Amniotic epithelial cell (primary cell): ENCODE measurements around the gene THBS4.
A peak's percentile ranks its signal among the peaks of the same experiment; 100 is the strongest.

Source experiments
- DNase-seq: peaks from one replicate; pipeline ENCODE4 v3.0.0-alpha.2; 2010; ENCODE audit warnings: low read depth

The THBS4 gene

DNA sequence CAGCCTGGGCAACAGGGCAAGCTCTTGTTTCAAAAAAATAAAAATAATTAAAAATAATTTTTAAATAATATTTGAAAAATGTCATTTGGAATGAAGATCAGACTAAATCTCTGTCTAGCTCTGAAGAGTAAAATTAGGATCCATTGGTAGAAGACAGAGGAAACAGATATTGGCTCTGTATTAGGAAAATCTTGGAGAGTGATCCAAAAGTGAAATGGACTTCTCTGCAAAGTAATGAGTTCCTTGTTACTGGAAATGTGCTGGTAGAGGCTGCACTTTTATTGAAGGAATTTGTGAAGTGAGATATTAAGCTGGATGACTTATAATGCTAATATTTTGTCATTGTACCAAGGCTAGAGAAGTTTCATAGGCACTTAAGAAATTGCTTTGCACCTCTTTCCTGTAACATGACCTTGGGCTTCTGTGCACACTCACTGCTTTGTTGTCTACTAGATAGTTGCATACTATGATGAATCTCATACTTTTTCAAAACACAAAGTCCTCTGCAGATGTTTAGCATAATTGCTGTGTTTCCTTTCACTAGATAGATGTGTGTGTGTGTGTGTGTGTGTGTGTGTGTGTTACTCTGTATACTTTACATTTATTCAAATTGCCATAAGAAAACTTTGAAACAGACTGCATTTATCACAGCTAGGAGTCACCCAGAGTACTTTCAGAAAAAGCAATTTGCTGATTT lies 13.1 kb downstream of the THBS4 start:
- peak; percentile 13 for DNase-seq

DNA sequence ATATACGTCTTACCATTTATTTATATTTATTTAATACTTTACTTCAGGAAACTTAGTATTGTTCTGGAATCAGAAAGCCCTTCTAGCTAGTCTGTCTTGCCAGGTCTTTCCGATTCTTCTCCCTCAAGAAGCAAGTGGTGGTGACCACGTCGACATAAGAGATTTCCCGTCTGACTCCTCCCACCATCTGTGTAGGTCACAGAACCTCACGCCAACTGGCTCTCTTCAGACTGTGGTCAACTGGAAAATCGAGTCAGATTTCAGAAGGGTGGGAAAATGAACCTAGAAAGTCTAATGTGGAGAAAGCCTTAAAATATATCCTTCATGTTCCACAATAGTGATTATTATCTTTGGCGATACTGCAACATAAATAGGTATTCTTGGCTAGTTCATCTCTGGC lies 17.3 kb downstream of the THBS4 start:
- DNase-seq = no peak

DNA sequence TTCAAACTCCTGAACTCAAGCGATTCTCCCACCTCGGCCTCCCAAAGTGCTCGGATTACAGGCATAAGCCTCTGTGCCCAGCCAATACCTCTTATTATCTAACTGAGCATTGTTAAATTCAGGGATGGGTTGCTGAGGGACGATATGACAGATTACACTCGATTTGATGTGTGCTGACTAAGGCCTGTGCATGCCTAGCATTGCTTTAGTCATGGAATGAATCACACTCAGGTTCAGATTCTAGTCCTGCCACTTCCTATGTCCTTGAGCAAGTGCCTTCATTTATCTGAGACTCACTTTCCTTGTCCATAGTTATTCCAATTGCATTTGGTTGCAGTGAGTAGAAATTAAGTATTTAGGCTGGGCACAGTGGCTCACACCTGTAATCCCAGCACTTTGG lies 19.5 kb downstream of the THBS4 start:
- DNase-seq = peak; percentile 25

DNA sequence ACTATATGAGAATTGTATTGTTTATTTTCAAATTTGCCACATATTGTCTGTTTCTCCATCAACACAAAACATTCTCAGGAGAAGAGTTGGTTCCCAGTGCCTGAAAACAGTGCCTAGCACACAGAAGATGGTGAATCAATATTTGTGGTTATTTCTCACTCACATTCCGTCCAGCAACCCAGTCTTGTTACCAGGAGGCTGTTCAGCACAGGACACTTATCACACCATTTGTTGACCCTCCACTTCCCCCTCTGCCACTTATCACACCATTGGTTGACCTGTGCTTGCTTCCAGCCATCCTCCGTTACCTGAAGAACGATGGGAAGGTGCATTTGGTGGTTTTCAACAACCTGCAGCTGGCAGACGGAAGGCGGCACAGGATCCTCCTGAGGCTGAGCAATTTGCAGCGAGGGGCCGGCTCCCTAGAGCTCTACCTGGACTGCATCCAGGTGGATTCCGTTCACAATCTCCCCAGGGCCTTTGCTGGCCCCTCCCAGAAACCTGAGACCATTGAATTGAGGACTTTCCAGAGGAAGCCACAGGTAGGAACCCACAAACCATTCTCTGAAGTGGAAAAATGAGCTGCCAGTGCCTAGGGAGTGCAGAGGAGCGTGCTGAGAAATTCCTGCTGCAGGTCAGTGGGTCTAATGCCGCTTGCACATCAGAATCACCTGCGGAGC lies 20.5 kb downstream of the THBS4 start:
- no peak for DNase-seq

DNA sequence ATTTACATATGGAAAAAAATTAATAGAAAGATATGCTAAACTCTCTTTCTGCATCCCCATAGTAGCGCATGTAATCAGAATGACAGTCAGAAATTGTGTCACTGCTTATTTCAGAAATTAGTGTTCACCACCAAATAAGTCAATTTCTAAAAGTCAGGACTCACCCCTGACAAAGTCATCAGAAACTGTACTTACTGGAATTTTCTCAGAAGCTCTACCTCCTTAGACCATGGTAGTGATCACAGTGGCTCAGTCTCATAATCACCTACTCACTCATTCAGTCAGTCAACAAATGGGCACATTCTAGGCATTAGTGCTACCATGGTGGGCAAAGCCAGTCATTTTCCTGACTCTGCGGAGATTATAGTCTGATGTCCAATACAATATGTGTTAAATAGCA lies 22.0 kb downstream of the THBS4 start:
- DNase-seq = no peak

DNA sequence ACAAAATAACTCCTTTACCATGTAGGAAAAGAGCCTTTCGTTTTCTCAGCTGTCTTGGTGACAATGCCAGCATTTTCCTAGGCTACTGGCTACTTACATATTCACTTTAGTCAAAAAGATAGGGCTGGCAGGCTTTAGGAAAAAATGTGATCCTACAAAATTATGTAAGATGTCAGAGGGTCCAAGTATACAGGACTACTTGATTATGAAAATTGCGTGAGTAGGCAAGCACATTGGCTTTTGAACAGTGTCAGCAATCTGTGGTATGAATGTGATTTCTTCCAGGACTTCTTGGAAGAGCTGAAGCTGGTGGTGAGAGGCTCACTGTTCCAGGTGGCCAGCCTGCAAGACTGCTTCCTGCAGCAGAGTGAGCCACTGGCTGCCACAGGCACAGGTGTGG lies 22.8 kb downstream of the THBS4 start:
- DNase-seq = no peak

DNA sequence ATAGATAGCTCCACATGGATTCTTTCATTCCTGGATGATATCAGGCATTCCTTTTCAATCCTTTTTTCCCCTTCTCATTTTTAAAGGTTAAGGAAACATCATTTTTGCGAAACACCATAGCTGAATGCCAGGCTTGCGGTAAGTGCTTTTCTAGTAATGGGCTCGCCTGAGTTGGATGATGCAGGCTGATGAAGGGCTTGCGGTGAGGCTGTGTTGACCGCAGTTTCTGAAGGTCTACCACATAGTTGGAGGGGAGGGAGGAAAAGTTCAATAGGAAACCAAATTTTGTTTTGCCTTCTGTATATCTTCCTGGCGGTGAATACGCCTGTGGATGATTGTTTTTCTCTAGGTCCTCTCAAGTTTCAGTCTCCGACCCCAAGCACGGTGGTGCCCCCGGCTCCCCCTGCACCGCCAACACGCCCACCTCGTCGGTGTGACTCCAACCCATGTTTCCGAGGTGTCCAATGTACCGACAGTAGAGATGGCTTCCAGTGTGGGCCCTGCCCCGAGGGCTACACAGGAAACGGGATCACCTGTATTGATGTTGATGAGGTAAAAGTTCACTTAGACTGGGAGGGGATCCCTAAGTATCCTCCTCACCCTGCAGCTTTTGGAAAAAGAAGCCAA lies 24.3 kb downstream of the THBS4 start:
- DNase-seq = peak; percentile 20

DNA sequence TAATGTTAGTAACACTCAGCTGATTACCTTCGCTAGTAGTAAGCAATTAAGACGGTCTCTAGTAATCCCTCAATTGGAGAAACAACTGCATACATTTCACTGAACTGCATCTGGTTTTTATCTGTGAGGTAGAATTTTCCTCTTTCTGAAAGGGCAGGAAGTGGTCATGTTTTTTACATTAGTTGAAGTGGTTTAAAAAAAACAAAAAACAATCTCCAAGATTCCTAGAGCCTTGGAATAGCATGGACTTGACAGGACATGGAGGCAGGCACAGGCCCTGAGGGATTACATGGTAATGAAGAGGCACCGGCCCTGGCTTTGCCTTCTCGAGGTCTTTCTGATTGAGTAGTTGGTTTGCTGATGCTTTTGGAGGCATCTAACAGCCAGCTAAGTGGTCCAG lies 25.8 kb downstream of the THBS4 start:
- no peak for DNase-seq

DNA sequence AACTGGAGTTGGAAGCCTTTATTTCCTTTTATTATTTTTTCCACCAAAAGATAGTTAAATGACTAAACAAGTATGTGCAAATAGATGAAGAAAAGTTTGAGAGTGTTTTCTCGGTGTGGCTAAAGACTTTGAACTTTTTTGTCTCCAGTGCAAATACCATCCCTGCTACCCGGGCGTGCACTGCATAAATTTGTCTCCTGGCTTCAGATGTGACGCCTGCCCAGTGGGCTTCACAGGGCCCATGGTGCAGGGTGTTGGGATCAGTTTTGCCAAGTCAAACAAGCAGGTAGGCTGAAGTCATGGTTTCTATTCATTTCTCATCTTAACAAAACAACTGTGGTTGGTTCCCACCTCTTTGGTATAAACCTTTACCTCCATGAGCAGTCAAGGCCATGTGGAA lies 26.4 kb downstream of the THBS4 start:
- no peak for DNase-seq

DNA sequence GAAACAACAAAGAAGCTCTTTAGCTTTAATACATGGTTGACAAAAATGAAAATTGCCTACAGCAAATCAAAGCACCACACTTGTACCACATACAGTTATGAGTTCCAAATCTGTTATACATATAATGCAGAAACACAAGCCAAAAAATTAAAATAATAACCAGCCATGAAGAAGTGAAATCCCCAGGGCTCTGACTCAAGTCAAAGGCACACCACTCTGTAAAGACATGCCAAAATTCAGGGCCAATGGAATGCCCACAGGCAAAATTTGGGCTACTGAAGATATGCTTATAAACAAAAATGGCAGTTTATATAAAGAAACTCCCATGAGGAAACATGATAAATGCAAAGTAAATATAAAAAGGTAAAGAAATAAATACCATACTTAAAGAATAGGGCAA lies 29.0 kb downstream of the THBS4 start:
- DNase-seq = no peak

DNA sequence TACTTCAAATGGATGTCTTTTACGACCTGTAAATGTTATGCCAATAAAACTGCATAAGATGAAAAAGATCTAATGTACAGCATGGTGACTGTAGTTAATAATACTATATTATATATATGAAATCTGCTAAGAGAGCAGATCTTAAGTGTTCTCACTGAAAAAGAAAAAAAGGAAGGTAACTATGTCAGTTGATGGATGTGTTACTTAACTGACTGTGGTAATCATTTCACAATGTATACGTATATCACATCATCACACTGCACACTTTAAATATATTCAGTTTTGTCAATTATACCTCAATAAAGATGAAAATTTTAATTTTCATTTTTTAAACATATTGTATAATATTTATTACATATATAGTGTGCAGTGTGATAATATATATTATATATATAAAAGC lies 31.9 kb downstream of the THBS4 start:
- no peak for DNase-seq

DNA sequence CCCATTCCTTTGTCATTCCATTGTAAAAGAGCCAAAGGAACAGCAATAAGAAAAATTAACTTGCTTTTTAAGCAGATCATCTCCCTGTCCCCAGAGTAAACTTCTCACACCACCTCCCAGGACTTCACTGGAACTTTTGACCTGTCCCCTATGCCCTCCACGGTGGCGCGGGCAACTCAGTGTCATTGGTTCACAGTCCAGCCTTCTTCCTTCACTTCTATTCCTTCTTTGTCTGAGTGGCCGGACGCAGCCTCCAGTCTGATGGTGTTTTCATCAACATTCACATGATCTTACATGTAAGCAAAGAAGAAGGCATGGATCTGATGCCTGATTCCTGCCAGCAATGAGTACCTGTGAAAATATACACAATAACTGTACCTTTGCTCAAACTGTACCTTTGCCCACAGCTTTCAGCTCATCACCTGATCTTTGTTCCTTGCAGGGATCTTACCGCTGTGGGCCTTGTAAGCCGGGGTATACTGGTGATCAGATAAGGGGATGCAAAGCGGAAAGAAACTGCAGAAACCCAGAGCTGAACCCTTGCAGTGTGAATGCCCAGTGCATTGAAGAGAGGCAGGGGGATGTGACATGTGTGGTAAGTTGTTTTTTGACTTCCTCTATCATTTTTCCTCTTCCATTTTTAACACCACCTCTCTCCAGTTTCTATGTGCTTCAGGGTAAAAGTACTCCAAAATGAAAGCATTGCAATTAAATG lies 32.5 kb downstream of the THBS4 start:
- DNase-seq = no peak

DNA sequence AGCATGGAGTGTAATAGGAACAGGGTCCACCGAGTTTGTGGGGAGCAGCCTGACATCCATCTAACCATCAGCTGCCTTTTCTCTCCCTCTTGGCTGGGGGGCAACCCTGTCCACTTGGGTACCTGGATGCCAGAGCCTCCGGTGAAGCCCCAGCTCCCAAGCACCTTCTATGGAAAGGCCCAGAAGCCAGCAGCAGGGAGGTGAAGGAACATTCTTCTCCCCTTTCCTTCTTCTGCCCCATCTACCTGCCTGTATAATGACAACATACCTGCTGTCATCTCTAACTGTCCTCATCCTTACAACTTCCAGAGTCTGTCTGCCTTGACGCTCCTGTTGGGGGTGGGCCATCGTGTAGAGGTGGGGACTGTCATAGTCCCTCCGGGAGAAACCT lies 33.1 kb downstream of the THBS4 start:
- DNase-seq = no peak

DNA sequence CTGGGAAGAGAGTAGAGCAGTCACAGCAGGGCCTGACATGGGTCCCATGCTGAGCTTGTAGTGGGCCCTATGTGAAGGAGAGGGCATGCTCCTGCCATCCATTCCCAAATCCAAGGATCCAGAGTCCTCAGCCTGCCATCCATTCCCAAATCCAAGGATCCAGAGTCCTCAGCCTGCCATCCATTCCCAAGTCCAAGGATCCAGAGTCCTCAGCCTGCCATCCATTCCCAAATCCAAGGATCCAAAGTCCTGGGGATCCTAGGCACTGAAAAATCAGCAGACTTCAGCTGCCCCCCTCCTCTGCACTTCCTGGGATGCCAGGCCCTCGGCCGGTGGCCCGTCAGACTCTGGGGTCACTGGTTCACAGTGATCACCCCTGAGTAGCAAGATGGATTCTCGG lies 33.6 kb downstream of the THBS4 start:
- no peak for DNase-seq

DNA sequence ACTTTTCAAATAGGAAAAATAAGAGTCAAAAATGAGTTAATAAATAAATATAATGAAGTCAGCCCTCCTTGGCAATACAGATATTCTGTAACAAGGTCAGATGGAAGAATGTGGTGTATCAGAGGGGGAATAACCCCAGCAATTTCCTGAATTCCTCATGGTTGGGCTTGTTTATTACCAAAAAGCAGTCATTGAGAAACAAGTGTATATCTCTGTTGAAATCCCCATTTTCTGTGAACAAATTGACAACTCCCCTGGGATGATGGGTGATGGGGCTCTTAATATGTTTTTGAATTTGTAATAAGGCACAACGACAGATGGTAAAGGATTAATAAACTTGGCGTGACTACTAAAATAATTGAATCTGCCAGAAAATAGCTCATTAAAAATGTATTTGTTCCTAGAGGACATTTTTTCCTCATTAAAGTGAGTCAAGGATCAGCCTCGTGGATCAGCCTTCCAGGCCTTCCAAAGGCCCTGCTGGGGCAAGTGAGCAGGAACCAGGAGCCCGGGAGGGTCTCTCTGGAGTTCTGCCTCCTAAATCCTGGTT lies 34.2 kb downstream of the THBS4 start:
- DNase-seq = peak; percentile 11

DNA sequence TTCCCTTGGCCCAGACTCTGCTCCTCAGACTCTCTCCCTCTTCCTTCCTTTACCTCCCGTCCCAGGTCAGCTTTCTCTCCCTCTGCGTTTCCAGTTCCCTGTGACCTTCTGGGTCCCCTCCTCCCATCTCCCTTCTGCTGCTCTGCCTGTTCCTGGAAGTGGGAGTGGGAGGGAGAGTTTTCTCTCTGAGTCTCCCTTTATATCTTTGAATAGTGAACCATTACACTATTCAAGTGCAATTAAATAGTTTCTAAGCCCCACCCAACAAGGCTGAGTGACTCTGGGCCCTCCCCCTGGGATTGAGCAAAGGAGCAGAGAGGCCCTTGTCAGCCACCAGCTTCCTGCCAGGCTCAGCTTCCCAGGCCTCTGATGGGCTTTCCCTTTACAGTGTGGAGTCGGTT lies 34.8 kb downstream of the THBS4 start:
- DNase-seq = no peak

DNA sequence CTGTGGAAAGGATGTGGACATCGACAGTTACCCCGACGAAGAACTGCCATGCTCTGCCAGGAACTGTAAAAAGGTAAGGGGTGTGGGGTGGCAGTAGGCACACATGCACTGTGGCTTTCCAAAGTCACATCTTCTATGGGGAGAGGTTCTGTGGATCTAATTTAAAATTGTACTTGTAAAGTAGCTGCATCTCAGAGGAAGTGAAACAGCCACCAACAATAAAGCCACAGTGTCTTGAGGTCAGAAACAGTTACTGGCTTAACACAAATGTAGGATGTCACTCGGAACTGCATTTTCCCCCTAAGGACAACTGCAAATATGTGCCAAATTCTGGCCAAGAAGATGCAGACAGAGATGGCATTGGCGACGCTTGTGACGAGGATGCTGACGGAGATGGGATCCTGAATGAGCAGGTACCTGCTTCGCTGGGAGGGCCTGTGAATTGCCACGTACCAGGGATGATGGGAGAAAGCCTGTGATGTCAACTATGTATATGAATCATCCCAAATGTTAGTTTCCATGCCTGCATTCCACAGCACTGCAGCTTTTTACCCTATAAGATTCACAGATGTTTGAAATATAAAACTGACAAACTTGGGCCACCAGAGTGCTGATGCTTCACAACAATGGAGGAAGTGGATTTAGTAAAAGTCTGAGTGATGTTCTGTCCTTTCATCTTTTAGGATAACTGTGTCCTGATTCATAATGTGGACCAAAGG lies 35.3 kb downstream of the THBS4 start:
- no peak for DNase-seq

DNA sequence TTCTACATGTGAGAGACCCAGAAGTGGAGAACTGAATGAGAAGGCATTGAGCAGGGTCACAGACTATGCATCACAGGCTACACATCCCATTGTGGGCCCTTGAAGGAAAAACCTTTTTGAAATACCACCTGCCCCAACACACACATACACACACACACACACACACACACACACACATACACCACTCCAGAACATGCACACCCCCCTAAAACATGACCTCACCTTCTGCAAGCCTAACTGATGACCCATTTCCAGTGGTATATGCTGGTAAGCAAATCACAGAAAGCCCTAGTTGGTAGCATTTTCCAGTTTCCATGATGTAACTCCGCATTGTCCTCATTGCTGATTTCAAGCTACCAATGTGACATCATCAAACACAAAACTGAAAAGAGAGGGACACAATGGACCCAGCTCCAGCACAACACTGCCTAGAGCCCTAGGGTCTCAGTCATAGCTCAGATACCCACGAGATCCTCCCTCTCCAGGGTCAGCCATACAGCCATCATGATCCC lies 36.4 kb downstream of the THBS4 start:
- DNase-seq = no peak

DNA sequence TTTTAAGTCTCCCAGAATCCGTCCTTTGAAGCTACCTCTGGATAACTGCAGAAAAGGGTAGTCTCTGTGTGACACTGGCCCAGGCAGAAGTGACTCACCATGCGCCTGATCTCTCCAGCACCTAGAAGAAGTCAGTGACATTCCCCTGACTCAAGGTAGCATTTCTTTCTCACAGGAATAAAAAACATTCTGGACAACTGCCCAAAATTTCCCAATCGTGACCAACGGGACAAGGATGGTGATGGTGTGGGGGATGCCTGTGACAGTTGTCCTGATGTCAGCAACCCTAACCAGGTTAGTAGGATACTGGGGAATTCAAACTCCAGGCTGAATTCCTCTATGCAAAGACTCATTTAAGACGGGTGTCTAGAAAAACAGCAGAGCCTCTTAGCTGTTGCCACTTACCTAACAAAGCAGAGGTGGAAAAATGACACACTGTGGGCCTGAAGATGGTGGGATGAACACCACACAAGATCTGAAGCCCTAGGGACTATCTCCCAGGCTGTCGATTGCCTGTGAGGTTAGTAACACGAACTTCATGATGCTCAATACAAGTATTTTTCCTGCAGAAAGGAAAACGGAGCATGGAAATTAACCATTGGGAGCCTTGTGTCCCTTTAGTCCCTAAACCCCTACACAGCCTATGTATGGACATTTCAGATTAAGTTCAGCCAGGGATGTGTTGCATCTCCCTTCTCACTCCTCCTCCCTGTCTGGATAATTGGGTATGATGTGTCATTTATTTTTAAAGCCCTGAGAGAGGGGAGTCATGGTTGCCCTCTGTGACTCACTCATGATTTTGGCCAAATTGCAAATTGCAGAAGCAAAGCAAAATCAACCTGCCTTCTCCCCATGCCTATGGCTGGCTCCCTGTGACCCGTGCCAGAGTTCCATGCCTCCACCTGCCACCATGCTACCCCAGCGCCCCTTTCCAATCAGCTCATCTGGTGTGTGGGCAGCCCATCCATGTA lies 37.2 kb downstream of the THBS4 start:
- no peak for DNase-seq
